MM.1S (cell line): ENCODE results near the gene AGAP2.

Source experiments
- DNase-seq: peaks from one replicate; pipeline ENCODE4 v3.0.0-alpha.2; 2015
- H2AFZ ChIP-seq: fragments of 300-600 bp; sonication (generic); 2 replicates; pipeline ENCODE4 v1.6.0; 2016; ENCODE audit warnings: antibody characterized with exemption, low read length
- H3F3A ChIP-seq: fragments of 300-600 bp; sonication (generic); 2 replicates; pipeline ENCODE4 v1.6.1; 2016; ENCODE audit warnings: mild to moderate bottlenecking, antibody characterized with exemption, low read length, moderate library complexity, mixed read lengths; ENCODE audit not compliant: insufficient read depth
- H3K27ac ChIP-seq: fragments of 300-600 bp; sonication (generic); 2 replicates; pipeline ENCODE4 v1.5.1; 2016; ENCODE audit warnings: mild to moderate bottlenecking, low read length
- H3K27me3 ChIP-seq: fragments of 300-600 bp; sonication (generic); replicated peaks from 2 replicates; pipeline ENCODE4 v1.6.0; 2016; ENCODE audit warnings: low read length; ENCODE audit not compliant: insufficient read depth
- H3K36me3 ChIP-seq: fragments of 300-600 bp; sonication (generic); replicated peaks from 2 replicates; pipeline ENCODE4 v1.6.1; 2016; ENCODE audit warnings: mild to moderate bottlenecking, low read length, mixed read lengths; ENCODE audit not compliant: insufficient read depth
- H3K4me1 ChIP-seq: fragments of 300-600 bp; sonication (generic); 2 replicates; pipeline ENCODE4 v1.6.1; 2016; ENCODE audit warnings: low read length, mixed read lengths
- H3K4me2 ChIP-seq: fragments of 300-600 bp; sonication (generic); 2 replicates; pipeline ENCODE4 v1.6.0; 2016; ENCODE audit warnings: low read depth, low read length
- H3K4me3 ChIP-seq: fragments of 300-600 bp; sonication (generic); 2 replicates; pipeline ENCODE4 v1.5.1; 2016; ENCODE audit warnings: low read length, mixed read lengths
- H3K79me2 ChIP-seq: fragments of 300-600 bp; sonication (generic); 2 replicates; pipeline ENCODE4 v1.6.1; 2016; ENCODE audit warnings: mixed run types, low read length, mixed read lengths
- H3K9ac ChIP-seq: fragments of 300-600 bp; sonication (generic); 2 replicates; pipeline ENCODE4 v1.6.1; 2016; ENCODE audit warnings: low read length, mixed read lengths
- H3K9me2 ChIP-seq: fragments of 300-600 bp; sonication (generic); replicated peaks from 2 replicates; pipeline ENCODE4 v1.6.1; 2016; ENCODE audit warnings: mild to moderate bottlenecking, low read length, mixed read lengths; ENCODE audit not compliant: insufficient read depth
- H3K9me3 ChIP-seq: fragments of 300-600 bp; sonication (generic); replicated peaks from 2 replicates; pipeline ENCODE4 v1.6.1; 2016; ENCODE audit warnings: mild to moderate bottlenecking, low read length, mixed read lengths; ENCODE audit not compliant: insufficient read depth
- H4K20me1 ChIP-seq: fragments of 300-600 bp; sonication (generic); 2 replicates; pipeline ENCODE4 v1.6.1; 2016; ENCODE audit warnings: mild to moderate bottlenecking, low read length, moderate library complexity, mixed read lengths; ENCODE audit not compliant: insufficient read depth
- EZH2 ChIP-seq: fragments of 300-600 bp; sonication (generic); optimal IDR thresholded peaks from 2 replicates; pipeline ENCODE3; 2017; ENCODE audit warnings: low read depth, mild to moderate bottlenecking, antibody characterized with exemption, low read length, mixed read lengths
- EZH2phosphoT487 ChIP-seq: fragments of 300-600 bp; sonication (generic); IDR thresholded peaks from 2 replicates; pipeline ENCODE4 v1.6.1; 2018; ENCODE audit warnings: antibody characterized with exemption, low read length
- TF ChIP-seq, protein P1 (sequence below): fragments of 300-600 bp; sonication (generic); IDR thresholded peaks from 2 replicates; pipeline ENCODE4 v1.5.1; 2016; ENCODE audit warnings: antibody characterized with exemption, low read length, mixed read lengths

Gene AGAP2

GRCh38 chr12:57777367-57777766, 38.8 kb upstream of the AGAP2 start:
- H3K9ac ChIP-seq, result no peak overlapping the region

GRCh38 chr12:57776247-57776587, 37.7 kb upstream of the AGAP2 start:
- TF ChIP-seq, protein P1, sequence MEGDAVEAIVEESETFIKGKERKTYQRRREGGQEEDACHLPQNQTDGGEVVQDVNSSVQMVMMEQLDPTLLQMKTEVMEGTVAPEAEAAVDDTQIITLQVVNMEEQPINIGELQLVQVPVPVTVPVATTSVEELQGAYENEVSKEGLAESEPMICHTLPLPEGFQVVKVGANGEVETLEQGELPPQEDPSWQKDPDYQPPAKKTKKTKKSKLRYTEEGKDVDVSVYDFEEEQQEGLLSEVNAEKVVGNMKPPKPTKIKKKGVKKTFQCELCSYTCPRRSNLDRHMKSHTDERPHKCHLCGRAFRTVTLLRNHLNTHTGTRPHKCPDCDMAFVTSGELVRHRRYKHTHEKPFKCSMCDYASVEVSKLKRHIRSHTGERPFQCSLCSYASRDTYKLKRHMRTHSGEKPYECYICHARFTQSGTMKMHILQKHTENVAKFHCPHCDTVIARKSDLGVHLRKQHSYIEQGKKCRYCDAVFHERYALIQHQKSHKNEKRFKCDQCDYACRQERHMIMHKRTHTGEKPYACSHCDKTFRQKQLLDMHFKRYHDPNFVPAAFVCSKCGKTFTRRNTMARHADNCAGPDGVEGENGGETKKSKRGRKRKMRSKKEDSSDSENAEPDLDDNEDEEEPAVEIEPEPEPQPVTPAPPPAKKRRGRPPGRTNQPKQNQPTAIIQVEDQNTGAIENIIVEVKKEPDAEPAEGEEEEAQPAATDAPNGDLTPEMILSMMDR, result no peak
- TF ChIP-seq EZH2 (no peak), EZH2phosphoT487 (no peak)

More at GRCh38 chr12:57777367-57777766, 38.8 kb upstream of the AGAP2 start:
- Histone ChIP-seq H3K27me3 (no peaks in the 10 kb centered on the region), H3K79me2 (no peaks in the 10 kb centered on the region), H3K4me1 (peaks cover 11% of the 10 kb centered on the region), H2AFZ (no peak overlapping the region), H3K9me2 (no peaks in the 10 kb centered on the region), H3K27ac (no peak overlapping the region), H3K4me3 (no peak overlapping the region), H4K20me1 (no peaks in the 10 kb centered on the region), H3K9me3 (no peaks in the 10 kb centered on the region), H3K4me2 (no peak overlapping the region), H3F3A (no peaks in the 10 kb centered on the region), H3K36me3 (no peaks in the 10 kb centered on the region)
- TF ChIP-seq, protein P1, result no peak
- TF ChIP-seq EZH2 (no peak), EZH2phosphoT487 (no peak)
- no peak for DNase-seq

GRCh38 chr12:57775563-57776246, 37.2 kb upstream of the AGAP2 start:
- Histone ChIP-seq H3K4me2 (no peak overlapping the region), H3K4me3 (no peak overlapping the region), H3K9ac (no peak overlapping the region), H3K9me2 (no peaks in the 10 kb centered on the region), H3K9me3 (no peaks in the 10 kb centered on the region), H3K4me1 (0 out of 2 replicates have a peak, but pooled peaks cover 4% of the 10 kb centered on the region), H2AFZ (no peak overlapping the region), H3K27ac (no peak overlapping the region), H3K79me2 (peaks cover 8% of the 10 kb centered on the region), H3K36me3 (no peaks in the 10 kb centered on the region), H3F3A (peaks cover 4% of the 10 kb centered on the region; the same call in 1 of the 2 replicates), H3K27me3 (no peaks in the 10 kb centered on the region), H4K20me1 (no peaks in the 10 kb centered on the region)
- no peak for TF ChIP-seq EZH2phosphoT487
- TF ChIP-seq, protein P1, result peak; percentile 26
- DNase-seq, result peak; percentile 27

More at GRCh38 chr12:57776247-57776587, 37.7 kb upstream of the AGAP2 start:
- no peak overlapping the region for H3K4me3 ChIP-seq
- no peak overlapping the region for H3K27ac ChIP-seq
- no peaks in the 10 kb centered on the region for H3K27me3 ChIP-seq
- H3K79me2 ChIP-seq, result peaks cover 3% of the 10 kb centered on the region
- H3K9ac ChIP-seq, result no peak overlapping the region
- H2AFZ ChIP-seq, result no peak overlapping the region
- H3K4me2 ChIP-seq, result no peak overlapping the region
- peaks cover 4% of the 10 kb centered on the region; the same call in 1 of the 2 replicates for H3F3A ChIP-seq
- H3K9me2 ChIP-seq, result no peaks in the 10 kb centered on the region
- no peaks in the 10 kb centered on the region for H3K9me3 ChIP-seq
- DNase-seq, result no peak
- no peaks in the 10 kb centered on the region for H3K36me3 ChIP-seq
- H3K4me1 ChIP-seq, result no peaks in the 10 kb centered on the region
- no peaks in the 10 kb centered on the region for H4K20me1 ChIP-seq
